T1000 (cell line): ENCODE measurements around the gene TENM4.

Experiments used
- DNase-seq: peaks from one replicate; lab custom pipeline; 2025; ENCODE audit warnings: mixed read lengths; lab: John Stamatoyannopoulos, UW

The TENM4 gene

GRCh38 chr11:78810559-78811009 lies 630.2 kb downstream of the TENM4 start:
- DNase-seq: no peak

- no peak for DNase-seq
Observed at GRCh38 chr11:78809931-78810541, 630.8 kb downstream of the TENM4 start.

GRCh38 chr11:78808923-78809322 lies 631.9 kb downstream of the TENM4 start:
- no peak for DNase-seq

- DNase-seq: no peak
Observed at GRCh38 chr11:78807351-78807750, 633.5 kb downstream of the TENM4 start.

GRCh38 chr11:78806214-78807004 lies 634.4 kb downstream of the TENM4 start:
- no peak for DNase-seq

GRCh38 chr11:78804991-78805390 lies 635.8 kb downstream of the TENM4 start:
- no peak for DNase-seq

GRCh38 chr11:78803995-78804394 lies 636.8 kb downstream of the TENM4 start:
- no peak for DNase-seq

GRCh38 chr11:78802058-78802761 lies 638.6 kb downstream of the TENM4 start:
- no peak for DNase-seq

- peak; percentile 74 for DNase-seq
Observed at GRCh38 chr11:78801161-78801884, 639.5 kb downstream of the TENM4 start.

- DNase-seq: no peak
Observed at GRCh38 chr11:78800756-78801155, 640.1 kb downstream of the TENM4 start.

- DNase-seq: no peak
Observed at GRCh38 chr11:78800096-78800690, 640.6 kb downstream of the TENM4 start.

- no peak for DNase-seq
Observed at GRCh38 chr11:78798663-78799062, 642.2 kb downstream of the TENM4 start.

GRCh38 chr11:78797559-78797958 lies 643.3 kb downstream of the TENM4 start:
- no peak for DNase-seq

- DNase-seq: peak; percentile 19
Observed at GRCh38 chr11:78796956-78797355, 643.9 kb downstream of the TENM4 start.

- DNase-seq: no peak
Observed at GRCh38 chr11:78795621-78796261, 645.1 kb downstream of the TENM4 start.

- DNase-seq: no peak
Observed at GRCh38 chr11:78791964-78792363, 648.9 kb downstream of the TENM4 start.

- no peak for DNase-seq
Observed at GRCh38 chr11:78791254-78791653, 649.6 kb downstream of the TENM4 start.

- DNase-seq: no peak
Observed at GRCh38 chr11:78790784-78791183, 650.0 kb downstream of the TENM4 start.

GRCh38 chr11:78789375-78789774 lies 651.5 kb downstream of the TENM4 start:
- DNase-seq: no peak

GRCh38 chr11:78788533-78788932 lies 652.3 kb downstream of the TENM4 start:
- DNase-seq: no peak

- no peak for DNase-seq
Observed at GRCh38 chr11:78787696-78788095, 653.1 kb downstream of the TENM4 start.
